DMS 273 treated with DMSO at 0.1 percent for 48 hours (cell line): Measurements from ENCODE around the gene GSTM1.

Experiments
- DNase-seq: peaks from one replicate; lab custom pipeline; 2025; lab: John Stamatoyannopoulos, UW

Gene GSTM1

GRCh38 chr1:109687641-109688499 is at the start of gene GSTM1:
Gene GSTM1 (plus strand): TSS chr1:109687817. CDS start chr1:109687874, 57 bp downstream.
- DNase-seq: peak; percentile 56

- no peak for DNase-seq
Observed at GRCh38 chr1:109639063-109639840, 48.4 kb upstream of the GSTM1 start.

- no peak for DNase-seq
Observed at GRCh38 chr1:109639841-109640184, 47.8 kb upstream of the GSTM1 start.

- no peak for DNase-seq
Observed at GRCh38 chr1:109640285-109640865, 47.2 kb upstream of the GSTM1 start.

GRCh38 chr1:109641078-109641740 is 46.4 kb upstream of the GSTM1 start:
- DNase-seq: no peak

- DNase-seq: no peak
Observed at GRCh38 chr1:109641861-109642260, 45.8 kb upstream of the GSTM1 start.

- DNase-seq: no peak
Observed at GRCh38 chr1:109642626-109643025, 45.0 kb upstream of the GSTM1 start.

- DNase-seq: peak; percentile 56
Observed at GRCh38 chr1:109643385-109644230, 44.0 kb upstream of the GSTM1 start.

- DNase-seq: no peak
Observed at GRCh38 chr1:109644670-109645069, 42.9 kb upstream of the GSTM1 start.

- DNase-seq: no peak
Observed at GRCh38 chr1:109649491-109649914, 38.1 kb upstream of the GSTM1 start.

- DNase-seq: no peak
Observed at GRCh38 chr1:109650609-109651008, 37.0 kb upstream of the GSTM1 start.

GRCh38 chr1:109652402-109652801 is 35.2 kb upstream of the GSTM1 start:
- DNase-seq: no peak

- DNase-seq: no peak
Observed at GRCh38 chr1:109653306-109653705, 34.3 kb upstream of the GSTM1 start.

GRCh38 chr1:109654519-109654918 is 33.1 kb upstream of the GSTM1 start:
- no peak for DNase-seq

- peak; percentile 50 for DNase-seq
Observed at GRCh38 chr1:109655615-109656519, 31.8 kb upstream of the GSTM1 start, which contains the start of gene GSTM4. Gene GSTM4 (plus strand): TSS chr1:109656099. CDS start chr1:109656390, 291 bp downstream.

GRCh38 chr1:109657395-109657794 is 30.2 kb upstream of the GSTM1 start:
- no peak for DNase-seq

- DNase-seq: no peak
Observed at GRCh38 chr1:109657970-109658369, 29.6 kb upstream of the GSTM1 start.

GRCh38 chr1:109658533-109659042 is 29.0 kb upstream of the GSTM1 start:
- no peak for DNase-seq

- no peak for DNase-seq
Observed at GRCh38 chr1:109659145-109659544, 28.5 kb upstream of the GSTM1 start.
